SJSA1 (cell line): Measurements from ENCODE around the gene ITGA4. TPM values are rescaled to one million over a fixed set of nuclear protein-coding genes. Genes with fewer than 3 reads are reported as not detected.

Source experiments
- DNase-seq, 2 experiments: peaks; one replicate each; pipeline ENCODE4 v3.0.0-alpha.2; 2015 to 2020; ENCODE audit warnings: low spot score in 2 of 2, low read depth in 1 of 2
- H3K27ac ChIP-seq: fragments of 250-450 bp; sonication (Bioruptor Pico); 2 replicates; pipeline ENCODE4 v1.5.1; 2020; ENCODE audit warnings: mild to moderate bottlenecking, moderate library complexity
- H3K27me3 ChIP-seq: fragments of 250-450 bp; sonication (Bioruptor Pico); replicated peaks from 2 replicates; pipeline ENCODE4 v1.5.1; 2020; ENCODE audit warnings: mild to moderate bottlenecking, moderate library complexity
- H3K36me3 ChIP-seq: fragments of 250-450 bp; sonication (Bioruptor Pico); 2 replicates; pipeline ENCODE4 v1.5.1; 2020; ENCODE audit warnings: mild to moderate bottlenecking
- H3K4me1 ChIP-seq: fragments of 250-450 bp; sonication (Bioruptor Pico); replicated peaks from 2 replicates; pipeline ENCODE4 v1.6.1; 2021; ENCODE audit warnings: mild to moderate bottlenecking
- H3K4me3 ChIP-seq: fragments of 250-450 bp; sonication (Bioruptor Pico); 2 replicates; pipeline ENCODE4 v1.5.1; 2020; ENCODE audit warnings: mild to moderate bottlenecking
- H3K9me3 ChIP-seq: fragments of 250-450 bp; sonication (Bioruptor Pico); replicated peaks from 2 replicates; pipeline ENCODE4 v1.5.1; 2020; ENCODE audit warnings: mild to moderate bottlenecking
- total RNA-seq: library from RNA; depleted of rRNA; stranded (reverse); fragments of >200 nt; shearing (Covaris generic); gene quantifications from 2 replicates; pipeline ENCODE4 v1.2.3, GENCODE V29; 2014; rRNA removed

ITGA4 gene
- total RNA-seq, 1 experiment from 2014 or later, result 80.0 TPM

GRCh38 chr2:181585732-181586131 lies 128.5 kb downstream of the ITGA4 start:
- no peaks in the 10 kb centered on the region for H3K4me1 ChIP-seq

More at GRCh38 chr2:181585732-181586131, 128.5 kb downstream of the ITGA4 start:
- H3K36me3 ChIP-seq, result no peaks in the 10 kb centered on the region
- no peak overlapping the region for H3K4me3 ChIP-seq
- H3K9me3 ChIP-seq, result no peaks in the 10 kb centered on the region
- no peak overlapping the region for H3K27ac ChIP-seq
- H3K27me3 ChIP-seq, result peaks cover 4% of the 10 kb centered on the region; the same call in 1 of the 2 replicates
- no peak for DNase-seq

Other genes starting within 250 kb of the ITGA4 start
- gene CERKL, start 199.7 kb downstream of the ITGA4 start, total RNA-seq, result 0.11 TPM in 1 of 2 replicates, not detected in the other
- gene NEUROD1, start 223.1 kb downstream of the ITGA4 start, total RNA-seq, result not detected in 2 replicates